ENCODE measurements around the gene FAM162A. TPM values are rescaled to one million over a fixed set of nuclear protein-coding genes. Genes with fewer than 3 reads are reported as not detected.
A peak's percentile ranks its signal among the peaks of the same experiment; 100 is the strongest.

FAM162A gene
- total RNA-seq, 1 donor from 2014 or later, result 36.1 TPM

DNA sequence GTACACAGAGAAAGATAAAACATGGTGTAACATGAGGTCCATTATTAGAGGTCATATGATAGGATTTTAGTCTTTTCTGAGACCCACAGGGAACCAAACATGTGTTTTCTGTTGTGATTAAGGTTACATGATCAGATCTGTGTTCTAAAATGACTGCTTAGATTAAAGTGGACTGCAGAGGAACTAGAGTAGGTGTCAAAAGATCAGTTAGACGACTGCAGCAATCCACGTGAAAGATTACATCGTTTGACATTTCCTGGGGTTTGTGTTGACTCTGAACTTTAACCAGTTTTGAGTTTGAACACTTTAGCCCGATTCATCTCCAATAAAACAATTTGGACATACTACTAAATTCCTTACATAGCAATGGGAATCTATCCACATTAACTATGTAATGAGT, 6.0 kb upstream of the FAM162A start:
- no peak for ATAC-seq

GRCh38 chr3:122382888-122383666, 905 bp upstream of the FAM162A start, which contains the start of gene MIX23:
Gene MIX23, minus strand, starts transcription at chr3:122383231. Its CDS starts 7 bp downstream, at chr3:122383224.
- peak; percentile 90 for DNase-seq (ENCODE audit: low spot score)
- ATAC-seq, result peak; percentile 93
- intact Hi-C loops (cut with DNase I), result loop anchor here (5.0 kb wide), 1 partner anchor 299 kb away; the partner anchor contains the start of gene PARP14

More for the DNA sequence above, 6.0 kb upstream of the FAM162A start:
- intact Hi-C loops (cut with DNase I), result no loop called here
- no peak for DNase-seq (ENCODE audit: low spot score)

- intact Hi-C loops (cut with DNase I), result no loop called here
- DNase-seq (ENCODE audit: low spot score) (no peak), ATAC-seq (no peak)
Observed at GRCh38 chr3:122387709-122388108, 3.7 kb downstream of the FAM162A start.

- ATAC-seq (no peak), DNase-seq (ENCODE audit: low spot score) (no peak)
- intact Hi-C loops (cut with DNase I), result no loop called here
Observed at GRCh38 chr3:122389197-122389596, 5.2 kb downstream of the FAM162A start.

DNA sequence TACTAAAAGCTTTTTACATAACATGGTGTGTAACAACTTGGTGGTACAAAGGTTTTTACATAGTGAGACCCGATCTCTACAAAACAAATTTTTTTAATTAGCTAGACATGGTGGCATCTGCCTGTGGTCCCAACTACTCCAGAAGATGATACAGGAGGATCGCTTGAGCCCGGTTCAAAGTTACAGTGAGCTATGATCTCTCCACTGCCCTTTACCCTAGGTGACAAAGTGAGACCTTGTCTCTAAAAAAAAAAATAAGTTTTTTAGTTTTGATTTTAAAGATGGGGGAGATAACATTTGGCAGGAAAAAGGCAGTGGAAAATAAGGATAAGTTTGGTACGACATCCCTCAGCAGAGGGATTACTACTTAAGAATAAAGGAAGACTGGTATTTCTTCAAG, 5.9 kb downstream of the FAM162A start:
- DNase-seq (ENCODE audit: low spot score) (no peak), ATAC-seq (no peak)
- intact Hi-C loops (cut with DNase I), result no loop called here

GRCh38 chr3:122390665-122391064, 6.7 kb downstream of the FAM162A start:
- DNase-seq (ENCODE audit: low spot score) (no peak), ATAC-seq (no peak)
- intact Hi-C loops (cut with DNase I), result no loop called here

DNA sequence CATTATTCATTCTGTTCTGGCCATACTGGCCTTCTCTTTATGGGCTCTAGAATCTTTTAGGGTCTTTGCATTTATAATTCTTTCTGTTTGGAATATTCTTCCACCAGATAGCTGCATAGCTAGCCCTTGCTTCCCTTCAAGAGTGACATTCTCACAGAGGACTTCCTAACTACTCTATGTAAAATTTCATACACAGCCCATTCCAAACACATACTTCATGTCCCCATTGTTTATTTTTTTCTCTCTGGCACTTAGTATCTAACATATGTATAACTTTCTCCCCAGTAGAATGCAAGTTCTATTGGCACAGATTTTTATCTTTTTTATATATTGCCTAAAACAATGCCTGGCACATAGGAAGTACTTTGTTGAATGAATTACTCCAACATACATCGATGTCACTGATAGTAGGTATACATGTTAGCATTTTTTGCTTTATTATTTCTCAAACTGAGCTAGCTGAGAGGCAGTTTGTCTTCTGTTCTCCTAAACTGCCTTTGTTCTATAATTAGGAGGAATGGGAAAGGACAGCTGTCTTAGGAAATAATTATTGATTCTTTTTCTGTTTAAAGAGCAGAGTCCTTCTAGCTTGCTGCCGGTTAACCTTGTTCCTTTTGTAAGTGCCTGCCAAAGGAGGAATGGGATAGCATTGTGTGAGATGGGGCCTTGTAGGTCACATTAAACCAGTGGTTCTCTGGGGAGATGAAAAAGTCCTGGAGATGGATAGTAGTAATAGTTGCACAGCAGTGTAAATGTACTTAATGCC, 7.9 kb downstream of the FAM162A start:
- no peak for DNase-seq (ENCODE audit: low spot score)
- intact Hi-C loops (cut with DNase I), result no loop called here
- no peak for ATAC-seq

GRCh38 chr3:122392868-122393844, 9.2 kb downstream of the FAM162A start:
- no peak for DNase-seq (ENCODE audit: low spot score)
- intact Hi-C loops (cut with DNase I), result no loop called here
- no peak for ATAC-seq

DNA sequence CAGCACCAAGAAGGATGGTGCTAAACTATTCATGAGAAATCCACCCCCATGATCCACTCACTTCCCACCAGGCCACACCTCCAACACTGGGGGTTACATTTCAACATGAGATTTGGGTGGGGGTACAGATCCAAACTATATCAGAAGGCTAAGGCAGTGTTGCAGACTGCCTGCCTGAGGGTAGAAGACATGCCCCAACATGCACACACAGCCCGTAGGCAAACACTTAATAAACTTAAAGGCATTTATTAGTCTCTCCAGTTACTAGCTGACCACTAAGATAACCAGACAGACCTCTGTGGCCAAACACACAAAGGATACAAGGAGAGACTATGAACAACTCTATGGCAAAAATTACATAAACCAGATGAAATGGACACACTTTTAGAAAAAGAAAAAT, 10.2 kb downstream of the FAM162A start:
- intact Hi-C loops (cut with DNase I), result no loop called here
- no peak for DNase-seq (ENCODE audit: low spot score)
- ATAC-seq, result no peak

GRCh38 chr3:122395582-122395981, 11.6 kb downstream of the FAM162A start:
- ATAC-seq (no peak), DNase-seq (ENCODE audit: low spot score) (no peak)
- intact Hi-C loops (cut with DNase I), result no loop called here

DNA sequence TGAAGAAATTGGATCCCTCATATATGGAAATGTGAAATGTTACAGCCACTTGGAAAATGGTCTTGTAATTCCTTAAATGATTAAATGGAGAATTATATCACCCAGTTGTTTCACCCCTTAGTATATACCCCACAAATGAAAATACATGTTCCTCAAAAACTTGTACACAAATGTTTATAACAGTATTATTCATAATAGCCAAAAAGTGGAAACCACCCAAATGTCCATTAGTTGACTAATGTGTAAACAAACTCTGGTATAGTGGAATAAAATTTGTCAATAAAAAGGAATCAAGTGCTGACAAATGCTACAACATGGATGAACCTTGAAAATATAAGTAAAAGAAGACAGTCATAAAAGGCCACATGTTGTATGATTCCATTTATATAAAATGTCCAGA, 12.5 kb downstream of the FAM162A start:
- DNase-seq (ENCODE audit: low spot score) (no peak), ATAC-seq (no peak)
- intact Hi-C loops (cut with DNase I), result no loop called here

GRCh38 chr3:122397201-122397600, 13.2 kb downstream of the FAM162A start:
- intact Hi-C loops (cut with DNase I), result no loop called here

DNA sequence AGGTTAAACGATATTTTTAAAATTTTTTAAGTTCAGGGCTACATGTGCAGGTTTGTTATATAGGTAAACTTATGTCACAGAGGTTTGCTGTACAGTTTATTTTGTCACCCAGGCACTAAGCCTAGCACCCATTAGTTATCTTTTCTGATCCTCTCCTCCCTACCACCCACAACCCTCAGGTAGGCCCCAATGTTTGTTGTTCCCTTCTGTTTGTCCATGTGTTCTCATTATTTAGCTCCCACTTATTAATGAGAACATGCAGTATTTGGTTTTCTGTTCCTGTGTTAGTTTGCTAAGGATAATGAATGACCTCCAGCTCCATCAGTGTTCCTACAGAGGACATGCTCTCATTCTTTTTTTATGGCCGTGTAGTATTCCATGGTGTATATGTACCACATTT, 14.9 kb downstream of the FAM162A start:
- DNase-seq (ENCODE audit: low spot score) (no peak), ATAC-seq (no peak)
- intact Hi-C loops (cut with DNase I), result no loop called here

More at GRCh38 chr3:122397201-122397600, 13.2 kb downstream of the FAM162A start:
- ATAC-seq, result no peak
- DNase-seq (ENCODE audit: low spot score), result no peak

- DNase-seq (ENCODE audit: low spot score) (no peak), ATAC-seq (no peak)
- intact Hi-C loops (cut with DNase I), result no loop called here
Observed at GRCh38 chr3:122403489-122403888, 19.5 kb downstream of the FAM162A start.

- intact Hi-C loops (cut with DNase I), result no loop called here
- ATAC-seq, result no peak
Observed at GRCh38 chr3:122405015-122405414, 21.0 kb downstream of the FAM162A start.

DNA sequence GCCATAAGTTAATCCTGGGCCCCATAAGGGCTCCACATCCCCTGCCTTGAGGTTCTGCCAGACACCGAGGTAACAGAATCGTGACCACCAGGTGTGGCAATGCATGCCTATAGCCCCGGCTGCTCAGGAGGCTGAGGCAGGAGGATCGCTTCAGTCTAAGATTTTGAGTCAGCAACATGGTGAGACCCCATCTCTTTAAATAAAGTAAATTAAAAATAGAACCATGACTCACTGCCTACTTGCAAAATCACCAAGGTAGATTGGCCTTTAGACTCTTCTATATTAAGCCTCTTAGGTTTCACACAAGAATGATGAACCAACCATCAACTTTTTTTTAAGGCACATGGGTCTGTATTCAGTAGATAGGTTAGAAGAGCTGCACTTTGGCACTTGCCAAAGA, 22.2 kb downstream of the FAM162A start:
- DNase-seq (ENCODE audit: low spot score) (no peak), ATAC-seq (no peak)
- intact Hi-C loops (cut with DNase I), result no loop called here

More at GRCh38 chr3:122405015-122405414, 21.0 kb downstream of the FAM162A start:
- DNase-seq (ENCODE audit: low spot score), result no peak

GRCh38 chr3:122407946-122408345, 24.0 kb downstream of the FAM162A start:
- no peak for DNase-seq (ENCODE audit: low spot score)
- intact Hi-C loops (cut with DNase I), result no loop called here
- no peak for ATAC-seq

- no peak for ATAC-seq
- intact Hi-C loops (cut with DNase I), result no loop called here
- no peak for DNase-seq (ENCODE audit: low spot score)
Observed at GRCh38 chr3:122409446-122409845, 25.5 kb downstream of the FAM162A start.

DNA sequence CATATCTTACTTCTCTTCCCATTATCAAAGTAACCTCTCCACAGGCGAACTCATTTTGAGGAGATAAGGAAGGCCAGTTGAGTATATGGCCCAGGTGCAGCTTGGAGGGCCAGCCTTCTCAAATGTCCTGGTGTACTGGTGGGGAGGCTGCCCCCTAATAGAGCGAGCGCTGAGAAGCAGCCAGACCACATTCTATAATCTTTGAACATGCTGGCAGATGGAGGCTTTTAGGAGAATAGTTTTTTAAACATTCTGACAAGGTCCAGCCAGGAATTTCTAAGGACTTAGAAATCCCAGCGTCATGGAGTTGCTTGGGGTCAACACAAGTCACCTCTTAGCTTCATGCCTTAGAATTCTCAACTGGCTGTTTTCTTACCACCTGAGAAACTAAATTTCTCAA, 26.1 kb downstream of the FAM162A start:
- DNase-seq (ENCODE audit: low spot score) (no peak), ATAC-seq (no peak)
- intact Hi-C loops (cut with DNase I), result no loop called here
